Type B pancreatic cell (in vitro differentiated cells): Measurements from ENCODE around the gene TMEM176A. TPM values are rescaled to one million over a fixed set of nuclear protein-coding genes. Genes with fewer than 3 reads are reported as not detected.

ENCODE experiments used
- DNase-seq: peaks from one replicate; pipeline ENCODE4 v3.0.0; 2021; ENCODE audit warnings: mixed read lengths; ENCODE audit not compliant: unreplicated experiment; ENCODE audit errors: extremely low spot score
- H3K27ac Mint-ChIP-seq: 2 replicates; pipeline ENCODE4 v1.8.0; 2021; ENCODE audit warnings: mild to moderate bottlenecking, mixed read lengths
- H3K27me3 Mint-ChIP-seq: 2 replicates; pipeline ENCODE4 v1.8.0; 2021; ENCODE audit warnings: mixed read lengths
- H3K36me3 Mint-ChIP-seq: 2 replicates; pipeline ENCODE4 v1.8.0; 2021; ENCODE audit warnings: mixed read lengths
- H3K4me1 Mint-ChIP-seq: one replicate; pipeline ENCODE4 v1.8.0; 2021; ENCODE audit warnings: mixed read lengths; ENCODE audit not compliant: unreplicated experiment
- H3K4me3 Mint-ChIP-seq: 2 replicates; pipeline ENCODE4 v1.8.0; 2021; ENCODE audit warnings: mild to moderate bottlenecking, mixed read lengths
- H3K9me3 Mint-ChIP-seq: 2 replicates; pipeline ENCODE4 v1.8.0; 2021; ENCODE audit warnings: mixed read lengths
- total RNA-seq: library from RNA; stranded (reverse); gene quantifications from 2 replicates; pipeline ENCODE4 v1.2.1, GENCODE V29; 2021; ENCODE audit warnings: low replicate concordance
- TF ChIP-seq, protein P1 (sequence below): fragments of 200-600 bp; sonication (generic); conservative IDR thresholded peaks from 2 replicates; pipeline ENCODE4 v1.5.0; 2021; ENCODE audit warnings: antibody characterized with exemption, mild to moderate bottlenecking

Gene TMEM176A
- total RNA-seq, 1 donor from 2014 or later = 90.1 TPM

DNA sequence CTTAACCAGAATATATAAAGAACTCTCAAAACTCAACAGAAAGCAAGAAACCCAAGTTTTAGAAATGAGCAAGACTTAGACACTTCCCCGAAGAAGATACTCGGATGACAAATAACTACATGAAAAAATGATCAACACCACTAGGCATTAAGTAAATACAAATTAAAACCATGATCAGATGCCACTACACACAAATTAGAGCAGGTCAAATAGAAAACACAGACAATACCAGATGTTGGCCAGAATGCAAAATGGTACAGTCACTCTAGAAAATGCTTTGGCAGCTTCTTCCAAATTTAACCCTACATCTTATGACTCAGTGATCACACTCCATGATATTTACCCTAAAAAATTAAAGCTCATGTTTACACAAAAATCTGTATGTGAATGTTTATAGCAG lies 18.4 kb downstream of the TMEM176A start:
- no peaks in the 10 kb centered on the region for H3K4me1 Mint-ChIP-seq
- no peak for DNase-seq
- peaks cover 3% of the 10 kb centered on the region for H3K27me3 Mint-ChIP-seq
- no peaks in the 10 kb centered on the region for H3K9me3 Mint-ChIP-seq
- H3K36me3 Mint-ChIP-seq = no peaks in the 10 kb centered on the region
- TF ChIP-seq, protein P1, sequence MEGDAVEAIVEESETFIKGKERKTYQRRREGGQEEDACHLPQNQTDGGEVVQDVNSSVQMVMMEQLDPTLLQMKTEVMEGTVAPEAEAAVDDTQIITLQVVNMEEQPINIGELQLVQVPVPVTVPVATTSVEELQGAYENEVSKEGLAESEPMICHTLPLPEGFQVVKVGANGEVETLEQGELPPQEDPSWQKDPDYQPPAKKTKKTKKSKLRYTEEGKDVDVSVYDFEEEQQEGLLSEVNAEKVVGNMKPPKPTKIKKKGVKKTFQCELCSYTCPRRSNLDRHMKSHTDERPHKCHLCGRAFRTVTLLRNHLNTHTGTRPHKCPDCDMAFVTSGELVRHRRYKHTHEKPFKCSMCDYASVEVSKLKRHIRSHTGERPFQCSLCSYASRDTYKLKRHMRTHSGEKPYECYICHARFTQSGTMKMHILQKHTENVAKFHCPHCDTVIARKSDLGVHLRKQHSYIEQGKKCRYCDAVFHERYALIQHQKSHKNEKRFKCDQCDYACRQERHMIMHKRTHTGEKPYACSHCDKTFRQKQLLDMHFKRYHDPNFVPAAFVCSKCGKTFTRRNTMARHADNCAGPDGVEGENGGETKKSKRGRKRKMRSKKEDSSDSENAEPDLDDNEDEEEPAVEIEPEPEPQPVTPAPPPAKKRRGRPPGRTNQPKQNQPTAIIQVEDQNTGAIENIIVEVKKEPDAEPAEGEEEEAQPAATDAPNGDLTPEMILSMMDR = no peak
- H3K27ac Mint-ChIP-seq = no peak overlapping the region
- H3K4me3 Mint-ChIP-seq = no peak overlapping the region

DNA sequence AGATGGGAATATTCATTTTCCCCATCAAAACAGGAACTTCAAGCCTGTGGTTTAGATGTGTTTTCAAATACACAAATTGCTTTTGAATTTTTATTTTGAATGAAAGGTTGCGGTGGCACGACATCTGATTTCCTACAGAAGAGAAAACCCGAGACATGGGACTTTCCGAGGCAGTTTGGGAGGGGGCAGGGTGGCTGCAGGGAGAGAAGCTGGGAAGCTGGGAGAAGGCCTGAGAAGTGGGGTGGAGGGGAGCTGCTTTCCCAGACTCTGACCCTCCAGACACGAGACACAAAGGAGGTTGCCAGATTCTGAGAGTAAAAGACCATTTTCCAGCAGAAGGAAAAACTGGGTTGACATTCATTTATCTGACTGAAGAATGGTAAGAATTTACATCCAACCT lies 19.6 kb downstream of the TMEM176A start:
- Mint-ChIP-seq H3K9me3 (no peaks in the 10 kb centered on the region), H3K27ac (no peak overlapping the region), H3K36me3 (no peaks in the 10 kb centered on the region), H3K4me1 (no peaks in the 10 kb centered on the region), H3K27me3 (peaks cover 3% of the 10 kb centered on the region), H3K4me3 (no peak overlapping the region)
- TF ChIP-seq, protein P1 = no peak
- no peak for DNase-seq

DNA sequence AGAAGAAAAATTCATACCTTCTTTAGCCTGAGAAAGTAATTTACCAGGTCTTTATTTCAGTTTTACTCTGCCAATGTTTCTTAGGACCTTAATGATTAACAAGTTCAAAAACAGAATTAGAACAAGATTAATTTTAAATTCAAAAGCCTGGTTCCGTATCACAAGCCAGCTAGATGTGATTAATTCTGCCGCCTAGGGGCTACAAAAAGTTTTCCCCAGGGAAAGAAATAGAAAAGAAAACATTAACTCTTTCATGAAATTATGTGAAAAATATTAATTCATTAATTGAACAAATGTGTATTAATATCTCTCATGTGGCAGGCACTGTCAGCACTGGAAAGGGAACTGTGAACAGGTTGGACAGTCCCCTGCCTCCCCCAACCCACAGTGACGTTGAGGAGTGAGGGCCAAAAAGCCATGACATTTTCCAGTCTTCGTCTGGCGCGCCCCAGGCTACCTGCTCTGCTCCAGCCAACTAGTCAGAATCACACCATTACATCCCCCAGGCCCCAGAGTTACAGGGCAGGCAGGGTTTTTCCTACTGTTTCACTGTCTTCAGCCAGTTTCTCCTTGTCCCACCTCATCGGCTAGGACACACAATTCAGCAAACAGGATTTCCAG lies 20.1 kb downstream of the TMEM176A start:
- Mint-ChIP-seq H3K36me3 (no peaks in the 10 kb centered on the region), H3K4me3 (no peak overlapping the region), H3K27me3 (peaks cover 3% of the 10 kb centered on the region), H3K27ac (no peak overlapping the region), H3K4me1 (no peaks in the 10 kb centered on the region), H3K9me3 (no peaks in the 10 kb centered on the region)
- TF ChIP-seq, protein P1 = no peak
- no peak for DNase-seq

DNA sequence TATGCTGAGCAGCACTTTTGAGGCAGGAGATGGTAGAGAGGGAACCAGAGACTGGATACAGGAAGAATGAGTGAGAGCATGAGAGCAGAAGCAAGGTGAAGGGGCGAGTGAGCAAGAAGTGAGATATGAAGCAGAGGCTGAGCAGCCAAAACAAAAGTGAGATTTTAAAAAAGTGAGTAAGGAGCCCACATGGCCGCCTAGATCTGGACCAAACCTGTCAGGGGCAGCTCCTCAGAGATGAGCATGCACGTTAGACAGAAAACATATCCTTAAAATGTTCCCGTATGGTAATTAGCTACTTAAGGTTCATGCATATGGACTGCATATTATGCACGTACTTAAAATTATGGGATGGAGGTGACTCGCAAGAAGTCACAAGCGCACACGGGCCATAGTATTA lies 22.5 kb downstream of the TMEM176A start:
- Mint-ChIP-seq H3K9me3 (no peaks in the 10 kb centered on the region), H3K4me3 (no peak overlapping the region), H3K4me1 (no peaks in the 10 kb centered on the region), H3K27ac (no peak overlapping the region), H3K27me3 (peaks cover 7% of the 10 kb centered on the region), H3K36me3 (no peaks in the 10 kb centered on the region)
- no peak for DNase-seq
- TF ChIP-seq, protein P1 = no peak

DNA sequence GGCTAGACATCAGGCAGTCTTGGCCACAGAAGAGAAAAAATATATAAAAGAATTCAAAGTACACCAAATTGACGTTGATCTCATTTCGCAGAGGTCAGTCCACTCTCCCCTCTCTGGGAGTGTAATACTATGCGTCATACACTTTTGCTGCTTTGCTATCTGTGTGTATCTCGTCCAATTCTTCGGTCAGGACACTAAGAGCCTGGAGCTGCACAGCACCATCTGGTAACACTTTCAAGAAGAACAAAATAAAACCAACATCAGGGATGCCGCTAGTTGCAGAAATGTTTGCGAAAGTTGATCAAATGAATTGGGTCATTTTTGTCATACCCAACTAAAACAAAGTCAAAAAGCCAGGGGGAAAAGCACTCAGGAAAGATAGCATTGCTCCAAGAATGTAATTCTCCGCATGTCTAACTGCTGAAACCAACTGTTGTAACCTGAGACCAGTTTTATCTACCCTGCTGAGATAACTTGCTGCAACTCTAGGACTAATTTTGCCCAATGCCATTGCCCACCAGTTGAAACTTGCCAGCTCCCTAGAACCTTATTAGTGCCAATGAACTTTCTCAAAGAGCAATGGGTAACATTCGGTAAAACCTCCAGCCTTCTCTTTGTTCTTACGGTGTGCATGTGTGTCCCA lies 23.0 kb downstream of the TMEM176A start:
- H3K36me3 Mint-ChIP-seq = no peaks in the 10 kb centered on the region
- H3K27ac Mint-ChIP-seq = no peak overlapping the region
- no peaks in the 10 kb centered on the region for H3K4me1 Mint-ChIP-seq
- TF ChIP-seq, protein P1 = no peak
- no peaks in the 10 kb centered on the region for H3K9me3 Mint-ChIP-seq
- DNase-seq = no peak
- H3K27me3 Mint-ChIP-seq = peaks cover 9% of the 10 kb centered on the region
- no peak overlapping the region for H3K4me3 Mint-ChIP-seq
